DOHH2 (cell line): ENCODE measurements around the gene MS4A7.

Source experiments
- H3F3A ChIP-seq: fragments of 200-600 bp; sonication (generic), shearing (Covaris generic); 2 replicates; pipeline ENCODE4 v1.6.0; 2016; ENCODE audit warnings: antibody characterized with exemption, mild to moderate bottlenecking; ENCODE audit not compliant: control insufficient read depth, insufficient read depth
- H3K27ac ChIP-seq: fragments of 200-600 bp; sonication (generic); 2 replicates; pipeline ENCODE4 v1.5.1; 2014; ENCODE audit warnings: low read depth, mild to moderate bottlenecking, low read length, moderate library complexity
- H3K27me3 ChIP-seq: fragments of 200-600 bp; sonication (generic); 2 replicates; pipeline ENCODE4 v1.6.1; 2014; ENCODE audit warnings: mild to moderate bottlenecking, low read length, mixed read lengths; ENCODE audit not compliant: control insufficient read depth
- H3K36me3 ChIP-seq: fragments of 200-600 bp; sonication (generic); 2 replicates; pipeline ENCODE4 v1.6.1; 2014; ENCODE audit warnings: mild to moderate bottlenecking, low read length, moderate library complexity, mixed read lengths; ENCODE audit not compliant: control insufficient read depth
- H3K4me1 ChIP-seq: fragments of 200-600 bp; sonication (generic); 2 replicates; pipeline ENCODE4 v1.6.1; 2014; ENCODE audit warnings: mild to moderate bottlenecking, low read length, mixed read lengths; ENCODE audit not compliant: control insufficient read depth
- H3K4me2 ChIP-seq: fragments of 200-600 bp; sonication (generic); 2 replicates; pipeline ENCODE4 v1.6.0; 2014; ENCODE audit warnings: mild to moderate bottlenecking, low read length, moderate library complexity
- H3K4me3 ChIP-seq: fragments of 200-600 bp; sonication (generic); 2 replicates; pipeline ENCODE4 v1.5.1; 2014; ENCODE audit warnings: mild to moderate bottlenecking, low read length, mixed read lengths
- H3K79me2 ChIP-seq: fragments of 200-600 bp; sonication (generic); 2 replicates; pipeline ENCODE4 v1.6.1; 2014; ENCODE audit warnings: mild to moderate bottlenecking, low read length, mixed read lengths; ENCODE audit not compliant: control insufficient read depth
- H3K9me2 ChIP-seq: fragments of 200-600 bp; sonication (generic); replicated peaks from 2 replicates; pipeline ENCODE4 v1.6.1; 2014; ENCODE audit warnings: mild to moderate bottlenecking, low read length, mixed read lengths; ENCODE audit not compliant: control insufficient read depth
- H3K9me3 ChIP-seq: fragments of 200-600 bp; sonication (generic); 2 replicates; pipeline ENCODE4 v1.6.1; 2014; ENCODE audit warnings: antibody characterized with exemption, low read length, mixed read lengths; ENCODE audit not compliant: control insufficient read depth, insufficient read depth
- H4K20me1 ChIP-seq: fragments of 200-600 bp; sonication (generic); 2 replicates; pipeline ENCODE4 v1.6.0; 2014; ENCODE audit warnings: low read depth, mild to moderate bottlenecking, antibody characterized with exemption, low read length, moderate library complexity; ENCODE audit not compliant: control insufficient read depth, insufficient read depth
- CTCF ChIP-seq: fragments of 200-600 bp; sonication (generic); IDR thresholded peaks from one replicate; pipeline ENCODE4 v1.5.1; 2014; ENCODE audit warnings: antibody characterized with exemption, mild to moderate bottlenecking, low read depth, low read length; ENCODE audit not compliant: poor library complexity, severe bottlenecking
- EZH2phosphoT487 ChIP-seq: fragments of 200-600 bp; sonication (generic); IDR thresholded peaks from 2 replicates; pipeline ENCODE4 v1.6.1; 2017; ENCODE audit warnings: borderline replicate concordance, mild to moderate bottlenecking, antibody characterized with exemption, low read length, moderate library complexity, mixed read lengths

Gene MS4A7

GRCh38 chr11:60420015-60420414 is 41.7 kb downstream of the MS4A7 start:
- Histone ChIP-seq H3K27me3 (no peaks in the 10 kb centered on the region), H3K9me2 (no peaks in the 10 kb centered on the region), H3F3A (no peaks in the 10 kb centered on the region), H3K79me2 (no peaks in the 10 kb centered on the region), H3K4me3 (no peak overlapping the region), H3K27ac (no peak overlapping the region), H3K4me1 (no peaks in the 10 kb centered on the region), H3K36me3 (no peaks in the 10 kb centered on the region), H4K20me1 (no peaks in the 10 kb centered on the region), H3K4me2 (no peak overlapping the region), H3K9me3 (no peaks in the 10 kb centered on the region; the same call in 1 of the 2 replicates)
- TF ChIP-seq EZH2phosphoT487 (no peak), CTCF (no peak)

DNA sequence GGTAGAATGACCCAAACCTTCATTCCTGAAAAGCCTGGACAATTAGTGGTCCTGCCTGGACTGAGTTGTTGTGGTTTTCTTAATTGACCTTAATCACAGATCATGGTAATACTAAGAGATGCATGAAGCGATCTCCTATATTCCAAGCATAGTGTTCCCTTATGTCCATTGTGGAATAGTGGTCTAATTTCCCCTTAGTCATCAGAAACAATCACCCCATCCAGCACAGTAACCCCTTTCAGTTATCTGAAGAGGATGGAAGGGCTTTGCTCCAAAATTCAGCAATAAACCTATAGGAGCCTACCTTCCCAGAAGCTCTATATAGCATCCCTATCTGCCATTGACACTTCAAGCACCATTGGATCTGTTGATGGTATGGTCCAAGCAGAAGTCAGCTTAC is 44.3 kb downstream of the MS4A7 start:
- Histone ChIP-seq H3K79me2 (no peaks in the 10 kb centered on the region), H3K4me2 (no peak overlapping the region), H4K20me1 (no peaks in the 10 kb centered on the region), H3K27me3 (no peaks in the 10 kb centered on the region), H3K36me3 (no peaks in the 10 kb centered on the region), H3K27ac (no peak overlapping the region), H3K9me2 (no peaks in the 10 kb centered on the region), H3F3A (no peaks in the 10 kb centered on the region), H3K9me3 (no peaks in the 10 kb centered on the region; the same call in 1 of the 2 replicates), H3K4me1 (no peaks in the 10 kb centered on the region), H3K4me3 (no peak overlapping the region)
- no peak for TF ChIP-seq EZH2phosphoT487
- no peak for TF ChIP-seq CTCF

DNA sequence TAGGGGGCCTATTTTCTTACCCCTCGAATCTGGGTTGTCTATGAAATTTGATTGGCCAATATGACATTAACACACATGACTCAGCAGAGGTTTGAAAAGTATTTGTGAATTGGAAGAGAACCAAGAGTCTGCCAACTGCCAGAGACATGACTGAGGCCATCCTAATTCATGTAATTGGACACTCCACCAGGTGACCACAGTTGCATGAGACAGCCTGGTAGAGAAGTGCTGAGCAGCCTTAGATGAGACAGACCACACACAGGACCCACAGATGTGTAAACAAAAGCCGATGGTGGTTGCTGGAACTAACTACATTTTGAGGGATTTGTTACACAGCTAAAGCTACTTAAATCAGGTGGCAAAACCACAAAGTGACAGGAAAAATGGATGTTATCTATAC is 50.2 kb downstream of the MS4A7 start:
- Histone ChIP-seq H3K4me2 (no peak overlapping the region), H3K79me2 (no peaks in the 10 kb centered on the region), H3F3A (no peaks in the 10 kb centered on the region), H3K9me3 (no peaks in the 10 kb centered on the region), H3K27me3 (no peaks in the 10 kb centered on the region), H3K4me3 (no peak overlapping the region), H4K20me1 (no peaks in the 10 kb centered on the region), H3K36me3 (no peaks in the 10 kb centered on the region), H3K9me2 (no peaks in the 10 kb centered on the region; the same call in 1 of the 2 replicates), H3K4me1 (no peaks in the 10 kb centered on the region), H3K27ac (no peak overlapping the region)
- TF ChIP-seq CTCF: no peak
- no peak for TF ChIP-seq EZH2phosphoT487
